ENCODE results near the gene RUNX1.
A peak's percentile ranks its signal among the peaks of the same experiment; 100 is the strongest.

Gene RUNX1

GRCh38 chr21:35048706-35049617 lies at the start of gene RUNX1:
Gene RUNX1, minus strand, starts transcription at chr21:35049302.
- DNase-seq: peak; percentile 88 to 91

GRCh38 chr21:35097525-35097924 lies 48.4 kb upstream of the RUNX1 start:
- DNase-seq: no peak

- no peak for DNase-seq
Observed at GRCh38 chr21:35096959-35097358, 47.9 kb upstream of the RUNX1 start.

- DNase-seq: no peak
Observed at GRCh38 chr21:35095859-35096291, 46.8 kb upstream of the RUNX1 start.

GRCh38 chr21:35093514-35093913 lies 44.4 kb upstream of the RUNX1 start:
- DNase-seq: no peak

- DNase-seq: no peak
Observed at GRCh38 chr21:35091496-35091895, 42.4 kb upstream of the RUNX1 start.

- DNase-seq: no peak
Observed at GRCh38 chr21:35090403-35090802, 41.3 kb upstream of the RUNX1 start.

GRCh38 chr21:35088319-35088771 lies 39.2 kb upstream of the RUNX1 start:
- DNase-seq: no peak

- DNase-seq: no peak
Observed at GRCh38 chr21:35086357-35086756, 37.3 kb upstream of the RUNX1 start.

- no peak for DNase-seq
Observed at GRCh38 chr21:35084869-35085268, 35.8 kb upstream of the RUNX1 start.

- DNase-seq: no peak
Observed at GRCh38 chr21:35083246-35083645, 34.1 kb upstream of the RUNX1 start.

GRCh38 chr21:35081861-35082260 lies 32.8 kb upstream of the RUNX1 start:
- no peak for DNase-seq

GRCh38 chr21:35079181-35079580 lies 30.1 kb upstream of the RUNX1 start:
- no peak for DNase-seq

- DNase-seq: no peak
Observed at GRCh38 chr21:35077975-35078374, 28.9 kb upstream of the RUNX1 start.

- no peak for DNase-seq
Observed at GRCh38 chr21:35077466-35077865, 28.4 kb upstream of the RUNX1 start.

GRCh38 chr21:35075546-35075945 lies 26.4 kb upstream of the RUNX1 start:
- peak; percentile 64 to 70 for DNase-seq

GRCh38 chr21:35072960-35073359 lies 23.9 kb upstream of the RUNX1 start:
- DNase-seq: no peak

GRCh38 chr21:35072557-35072956 lies 23.5 kb upstream of the RUNX1 start:
- no peak for DNase-seq

- DNase-seq: peak; percentile 49 to 76
Observed at GRCh38 chr21:35071347-35071746, 22.2 kb upstream of the RUNX1 start.

GRCh38 chr21:35070436-35070835 lies 21.3 kb upstream of the RUNX1 start:
- no peak for DNase-seq

- DNase-seq: no peak
Observed at GRCh38 chr21:35066824-35067223, 17.7 kb upstream of the RUNX1 start.

GRCh38 chr21:35063428-35064172 lies 14.5 kb upstream of the RUNX1 start:
- no peak for DNase-seq

- DNase-seq: no peak
Observed at GRCh38 chr21:35062016-35062415, 12.9 kb upstream of the RUNX1 start.

GRCh38 chr21:35059742-35060141 lies 10.6 kb upstream of the RUNX1 start:
- no peak for DNase-seq
